SIG-M5 treated with dmso at 0.1 percent for 504 hours (cell line): ENCODE data around the gene GNB2.

Experiments used
- DNase-seq: peaks from one replicate; lab custom pipeline; 2025; ENCODE audit not compliant: unreplicated experiment; lab: John Stamatoyannopoulos, UW

The GNB2 gene

GRCh38 chr7:100680576-100681271, 7.2 kb downstream of the GNB2 start:
- no peak for DNase-seq

GRCh38 chr7:100681491-100682227, 8.1 kb downstream of the GNB2 start:
- no peak for DNase-seq

- DNase-seq = no peak
These were observed 8.7 kb downstream of the GNB2 start for GRCh38 chr7:100682228-100682741.

GRCh38 chr7:100682991-100683658, 9.6 kb downstream of the GNB2 start:
- DNase-seq = no peak

GRCh38 chr7:100683659-100684533, 10.4 kb downstream of the GNB2 start:
- no peak for DNase-seq

GRCh38 chr7:100684534-100685042, 11.0 kb downstream of the GNB2 start:
- DNase-seq = no peak

GRCh38 chr7:100685049-100685605, 11.6 kb downstream of the GNB2 start:
- no peak for DNase-seq

- no peak for DNase-seq
These were observed 12.1 kb downstream of the GNB2 start for GRCh38 chr7:100685631-100686145.

GRCh38 chr7:100686201-100686821, 12.8 kb downstream of the GNB2 start:
- no peak for DNase-seq

- DNase-seq = no peak
These were observed 13.3 kb downstream of the GNB2 start for GRCh38 chr7:100686822-100687211.

GRCh38 chr7:100687261-100687660, 13.7 kb downstream of the GNB2 start:
- no peak for DNase-seq

GRCh38 chr7:100687751-100688300, 14.3 kb downstream of the GNB2 start:
- no peak for DNase-seq

GRCh38 chr7:100688326-100688860, 14.9 kb downstream of the GNB2 start:
- no peak for DNase-seq

- DNase-seq = no peak
These were observed 15.9 kb downstream of the GNB2 start for GRCh38 chr7:100689230-100690135.

GRCh38 chr7:100691676-100692577, 18.4 kb downstream of the GNB2 start:
- peak; percentile 77 for DNase-seq

- DNase-seq = no peak
These were observed 19.0 kb downstream of the GNB2 start for GRCh38 chr7:100692578-100692961.
